GM12891 (cell line): ENCODE data around the gene HS1BP3.

Experiments
- POLR2A ChIP-seq: IDR thresholded peaks from 2 replicates; pipeline ENCODE4 v1.6.1; 2011; ENCODE audit warnings: low read depth, low read length, control low read depth
- SPI1 ChIP-seq: IDR thresholded peaks from 2 replicates; pipeline ENCODE4 v1.6.1; 2011; ENCODE audit warnings: low read depth, low read length, control low read depth

DNA sequence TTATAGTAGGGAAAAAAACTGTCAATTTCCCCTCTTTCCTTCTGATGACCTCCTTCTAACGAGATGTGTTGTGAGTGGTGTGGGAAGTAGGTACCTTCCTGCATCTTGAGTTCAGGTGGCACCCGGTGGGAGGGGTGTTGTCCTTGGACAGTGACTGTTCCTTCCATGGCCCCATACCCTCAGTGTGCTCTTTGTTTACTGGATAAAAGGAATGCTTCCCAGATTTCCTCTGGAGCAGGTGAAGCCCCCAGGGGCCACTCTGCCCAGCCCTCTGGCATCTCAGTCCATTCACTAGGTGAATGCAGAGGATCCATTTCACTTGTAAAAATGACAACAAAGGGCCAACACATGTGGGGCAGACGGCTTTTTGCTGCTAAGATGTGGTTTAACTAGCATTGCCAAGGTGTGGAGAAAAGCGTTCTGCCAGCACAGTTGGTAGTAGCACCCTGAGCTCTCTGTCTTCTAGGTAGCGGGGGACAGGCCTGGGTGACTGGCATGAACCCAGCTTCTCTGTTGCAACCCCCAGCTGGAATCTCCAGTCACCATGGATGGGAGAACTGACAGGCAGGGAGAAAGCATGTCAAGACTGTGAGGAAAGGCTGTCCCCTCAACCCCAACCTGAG lies 22.9 kb upstream of the HS1BP3 start:
- no peak for TF ChIP-seq POLR2A
- no peak for TF ChIP-seq SPI1
